HCT116 (cell line): ENCODE results near the gene IFITM1.
"Not testable (repeated sequence)": the region's sequence is repeated elsewhere in the genome, so short reads cannot be mapped to it uniquely, and the experiment has no call there.

Source experiments
- CEBPB ChIP-seq: IDR thresholded peaks from 2 replicates; pipeline ENCODE4 v1.6.1; 2012; ENCODE audit warnings: low read depth
- EZH2 ChIP-seq: fragments of 200-600 bp; sonication (generic); IDR thresholded peaks from 2 replicates; pipeline ENCODE4 v1.6.1; 2017; ENCODE audit warnings: antibody characterized with exemption, mixed run types
- POLR2A ChIP-seq: IDR thresholded peaks from 2 replicates; pipeline ENCODE4 v1.7.0; 2011; ENCODE audit warnings: borderline replicate concordance; ENCODE audit not compliant: insufficient read depth, insufficient read length; ENCODE audit errors: extremely low read depth
- POLR2AphosphoS5 ChIP-seq: IDR thresholded peaks from 2 replicates; pipeline ENCODE4 v1.6.1; 2011; ENCODE audit warnings: mild to moderate bottlenecking, low read depth, low read length, moderate library complexity
- SIN3A ChIP-seq: IDR thresholded peaks from 2 replicates; pipeline ENCODE4 v1.6.1; 2012; ENCODE audit warnings: low read depth
- SRF ChIP-seq: IDR thresholded peaks from 2 replicates; pipeline ENCODE4 v1.6.1; 2012; ENCODE audit warnings: low read depth
- TF ChIP-seq, protein P1 (sequence below), 3 experiments: fragments of 200-600 bp in 1 of 3; sonication (generic) in 1 of 3; IDR thresholded peaks in 2 of 3; conservative IDR thresholded peaks in 1 of 3; 2 replicates each; pipeline ENCODE4 v1.5.1; 2012 to 2017; ENCODE audit warnings: low read depth in 2 of 3, low read length in 2 of 3, antibody characterized with exemption in 1 of 3, borderline replicate concordance in 1 of 3, control low read depth in 1 of 3, mild to moderate bottlenecking in 1 of 3, mixed read lengths in 1 of 3, mixed run types in 1 of 3, moderate library complexity in 1 of 3; ENCODE audit not compliant: insufficient read depth in 1 of 3
- TF ChIP-seq, protein P2 (sequence below): IDR thresholded peaks from 2 replicates; pipeline ENCODE4 v1.6.1; 2012
- TF ChIP-seq, protein P3 (sequence below): IDR thresholded peaks from 2 replicates; pipeline ENCODE4 v1.6.1; 2011; ENCODE audit warnings: mild to moderate bottlenecking, low read length, moderate library complexity; ENCODE audit not compliant: insufficient replicate concordance; ENCODE audit errors: extremely low read depth
- TF ChIP-seq, protein P4 (sequence below): IDR thresholded peaks from 2 replicates; pipeline ENCODE4 v1.6.1; 2012

DNA sequence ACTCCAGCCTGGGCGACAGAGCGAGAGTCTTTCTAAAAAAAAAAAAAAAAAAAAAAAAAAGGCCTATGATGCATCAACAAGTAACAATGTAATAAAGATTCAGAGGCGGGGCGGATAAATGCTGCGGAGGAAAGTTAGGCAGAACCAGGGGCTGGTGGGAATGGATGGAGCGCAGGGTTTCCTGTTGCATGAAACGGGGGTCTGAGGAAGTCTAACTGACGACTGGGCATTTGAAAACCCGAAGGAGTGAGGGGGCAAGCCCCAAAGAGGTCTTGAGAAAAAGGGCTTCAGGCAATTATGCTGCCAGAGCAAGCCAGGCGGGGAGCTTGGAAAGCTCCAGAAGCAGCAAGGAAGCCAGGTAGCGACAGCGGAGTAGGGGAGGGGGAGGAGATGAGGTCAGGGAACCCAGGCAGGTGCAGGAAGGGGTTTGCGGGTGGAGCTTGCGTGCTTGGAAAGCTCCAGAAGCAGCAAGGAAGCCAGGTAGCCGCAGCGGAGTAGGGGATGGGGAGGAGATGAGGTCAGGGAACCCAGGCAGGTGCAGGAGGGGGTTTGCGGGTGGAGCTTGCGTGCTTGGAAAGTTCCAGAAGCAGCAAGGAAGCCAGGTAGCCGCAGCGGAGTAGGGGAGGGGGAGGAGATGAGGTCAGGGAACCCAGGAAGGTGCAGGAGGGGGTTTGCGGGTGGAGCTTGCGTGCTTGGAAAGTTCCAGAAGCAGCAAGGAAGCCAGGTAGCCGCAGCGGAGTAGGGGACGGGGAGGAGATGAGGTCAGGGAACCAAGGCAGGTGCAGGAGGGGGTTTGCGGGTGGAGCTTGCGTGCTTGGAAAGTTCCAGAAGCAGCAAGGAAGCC, 26.6 kb upstream of the IFITM1 start:
- TF ChIP-seq, protein P1, sequence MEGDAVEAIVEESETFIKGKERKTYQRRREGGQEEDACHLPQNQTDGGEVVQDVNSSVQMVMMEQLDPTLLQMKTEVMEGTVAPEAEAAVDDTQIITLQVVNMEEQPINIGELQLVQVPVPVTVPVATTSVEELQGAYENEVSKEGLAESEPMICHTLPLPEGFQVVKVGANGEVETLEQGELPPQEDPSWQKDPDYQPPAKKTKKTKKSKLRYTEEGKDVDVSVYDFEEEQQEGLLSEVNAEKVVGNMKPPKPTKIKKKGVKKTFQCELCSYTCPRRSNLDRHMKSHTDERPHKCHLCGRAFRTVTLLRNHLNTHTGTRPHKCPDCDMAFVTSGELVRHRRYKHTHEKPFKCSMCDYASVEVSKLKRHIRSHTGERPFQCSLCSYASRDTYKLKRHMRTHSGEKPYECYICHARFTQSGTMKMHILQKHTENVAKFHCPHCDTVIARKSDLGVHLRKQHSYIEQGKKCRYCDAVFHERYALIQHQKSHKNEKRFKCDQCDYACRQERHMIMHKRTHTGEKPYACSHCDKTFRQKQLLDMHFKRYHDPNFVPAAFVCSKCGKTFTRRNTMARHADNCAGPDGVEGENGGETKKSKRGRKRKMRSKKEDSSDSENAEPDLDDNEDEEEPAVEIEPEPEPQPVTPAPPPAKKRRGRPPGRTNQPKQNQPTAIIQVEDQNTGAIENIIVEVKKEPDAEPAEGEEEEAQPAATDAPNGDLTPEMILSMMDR (IDR thresholded peaks at IDR 0.05 in 2 of 3, conservative IDR thresholded peaks at IDR 0.05 in 1 of 3; ENCODE audit: borderline replicate concordance in 1 of 3, insufficient read depth in 1 of 3, low read depth in 2 of 3, low read length in 2 of 3) = not testable (repeated sequence)
- TF ChIP-seq, protein P2, sequence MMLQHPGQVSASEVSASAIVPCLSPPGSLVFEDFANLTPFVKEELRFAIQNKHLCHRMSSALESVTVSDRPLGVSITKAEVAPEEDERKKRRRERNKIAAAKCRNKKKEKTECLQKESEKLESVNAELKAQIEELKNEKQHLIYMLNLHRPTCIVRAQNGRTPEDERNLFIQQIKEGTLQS = not testable (repeated sequence)
- TF ChIP-seq, protein P3, sequence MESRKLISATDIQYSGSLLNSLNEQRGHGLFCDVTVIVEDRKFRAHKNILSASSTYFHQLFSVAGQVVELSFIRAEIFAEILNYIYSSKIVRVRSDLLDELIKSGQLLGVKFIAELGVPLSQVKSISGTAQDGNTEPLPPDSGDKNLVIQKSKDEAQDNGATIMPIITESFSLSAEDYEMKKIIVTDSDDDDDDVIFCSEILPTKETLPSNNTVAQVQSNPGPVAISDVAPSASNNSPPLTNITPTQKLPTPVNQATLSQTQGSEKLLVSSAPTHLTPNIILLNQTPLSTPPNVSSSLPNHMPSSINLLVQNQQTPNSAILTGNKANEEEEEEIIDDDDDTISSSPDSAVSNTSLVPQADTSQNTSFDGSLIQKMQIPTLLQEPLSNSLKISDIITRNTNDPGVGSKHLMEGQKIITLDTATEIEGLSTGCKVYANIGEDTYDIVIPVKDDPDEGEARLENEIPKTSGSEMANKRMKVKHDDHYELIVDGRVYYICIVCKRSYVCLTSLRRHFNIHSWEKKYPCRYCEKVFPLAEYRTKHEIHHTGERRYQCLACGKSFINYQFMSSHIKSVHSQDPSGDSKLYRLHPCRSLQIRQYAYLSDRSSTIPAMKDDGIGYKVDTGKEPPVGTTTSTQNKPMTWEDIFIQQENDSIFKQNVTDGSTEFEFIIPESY = not testable (repeated sequence)
- TF ChIP-seq POLR2AphosphoS5, SIN3A, CEBPB, EZH2, POLR2A, SRF: not testable (repeated sequence)
- TF ChIP-seq, protein P4, sequence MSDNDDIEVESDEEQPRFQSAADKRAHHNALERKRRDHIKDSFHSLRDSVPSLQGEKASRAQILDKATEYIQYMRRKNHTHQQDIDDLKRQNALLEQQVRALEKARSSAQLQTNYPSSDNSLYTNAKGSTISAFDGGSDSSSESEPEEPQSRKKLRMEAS = not testable (repeated sequence)
